GM23338 (cell line): ENCODE measurements around the gene ZNF385B. TPM values are rescaled to one million over a fixed set of nuclear protein-coding genes. Genes with fewer than 3 reads are reported as not detected.

ENCODE experiments used
- ATAC-seq: fragments of 200-7000 bp; cut with Tn5 transposase; 3 replicates; pipeline ENCODE4 v1.9.1; 2020
- DNase-seq: peaks from one replicate; pipeline ENCODE4 v3.0.0-alpha.2; 2015; ENCODE audit warnings: low spot score
- H2AFZ ChIP-seq: fragments of 200-600 bp; sonication (generic); 2 replicates; pipeline ENCODE4 v1.8.0; 2016; ENCODE audit warnings: antibody characterized with exemption, mild to moderate bottlenecking, moderate library complexity
- H3F3A ChIP-seq: fragments of 200-600 bp; sonication (generic); replicated peaks from 2 replicates; pipeline ENCODE4 v1.8.0; 2017; ENCODE audit warnings: antibody characterized with exemption, mixed run types, low read depth
- H3K27ac ChIP-seq: fragments of 200-600 bp; sonication (generic); 2 replicates; pipeline ENCODE4 v1.6.1; 2016; ENCODE audit warnings: low read depth
- H3K27me3 ChIP-seq: fragments of 200-600 bp; sonication (generic); 2 replicates; pipeline ENCODE4 v1.8.0; 2016; ENCODE audit warnings: mild to moderate bottlenecking, mixed run types, moderate library complexity; ENCODE audit not compliant: insufficient read depth
- H3K36me3 ChIP-seq: fragments of 200-600 bp; sonication (generic); 2 replicates; pipeline ENCODE4 v1.8.0; 2016; ENCODE audit warnings: mild to moderate bottlenecking; ENCODE audit not compliant: insufficient read depth
- H3K4me1 ChIP-seq: fragments of 200-600 bp; sonication (generic); 2 replicates; pipeline ENCODE4 v1.8.0; 2016; ENCODE audit warnings: mild to moderate bottlenecking, moderate library complexity; ENCODE audit not compliant: insufficient read depth
- H3K4me2 ChIP-seq: fragments of 200-600 bp; sonication (generic); 2 replicates; pipeline ENCODE4 v1.7.1; 2017; ENCODE audit warnings: mixed run types
- H3K4me3 ChIP-seq: fragments of 200-600 bp; sonication (generic); 2 replicates; pipeline ENCODE4 v1.6.1; 2016; ENCODE audit warnings: mixed run types
- H3K79me2 ChIP-seq: fragments of 200-600 bp; sonication (generic); replicated peaks from 2 replicates; pipeline ENCODE4 v1.8.0; 2017; ENCODE audit warnings: mild to moderate bottlenecking; ENCODE audit not compliant: insufficient read depth
- H3K9me2 ChIP-seq: fragments of 200-600 bp; sonication (generic); 2 replicates; pipeline ENCODE4 v1.8.0; 2017; ENCODE audit not compliant: insufficient read depth
- H4K20me1 ChIP-seq: fragments of 200-600 bp; sonication (generic); replicated peaks from 2 replicates; pipeline ENCODE4 v1.8.0; 2017; ENCODE audit warnings: mild to moderate bottlenecking; ENCODE audit not compliant: insufficient read depth
- H3K27ac Mint-ChIP-seq: 2 replicates; pipeline ENCODE4 v1.8.0; 2020; ENCODE audit warnings: inconsistent platforms, mild to moderate bottlenecking, moderate library complexity, mixed read lengths
- H3K27me3 Mint-ChIP-seq: 3 replicates; pipeline ENCODE4 v1.8.0; 2022; ENCODE audit warnings: low read depth, mild to moderate bottlenecking, moderate library complexity, mixed read lengths, inconsistent platforms; ENCODE audit not compliant: insufficient read depth, poor library complexity
- H3K36me3 Mint-ChIP-seq: 3 replicates; pipeline ENCODE4 v1.8.0; 2021; ENCODE audit warnings: low read depth, mild to moderate bottlenecking, inconsistent platforms, moderate library complexity, mixed read lengths
- H3K4me1 Mint-ChIP-seq: 3 replicates; pipeline ENCODE4 v1.8.0; 2020; ENCODE audit warnings: mild to moderate bottlenecking, inconsistent platforms, mixed read lengths
- H3K4me3 Mint-ChIP-seq: 3 replicates; pipeline ENCODE4 v1.8.0; 2021; ENCODE audit warnings: moderate library complexity, mild to moderate bottlenecking, inconsistent platforms, mixed read lengths
- H3K9me3 Mint-ChIP-seq: 3 replicates; pipeline ENCODE4 v1.8.0; 2020; ENCODE audit warnings: moderate library complexity, mild to moderate bottlenecking, inconsistent platforms, mixed read lengths
- CTCF ChIP-seq, 2 experiments: fragments of 200-600 bp in 1 of 2; sonication (generic) in 1 of 2; conservative IDR thresholded peaks; 2 replicates each; pipeline versions ENCODE4 v1.5.1 to v1.6.1; 2016 to 2017; ENCODE audit warnings: antibody characterized with exemption in 2 of 2, low read depth in 2 of 2, mild to moderate bottlenecking in 2 of 2, moderate library complexity in 1 of 2
- EZH2 ChIP-seq: fragments of 200-600 bp; sonication (generic); IDR thresholded peaks from one replicate; pipeline ENCODE4 v1.8.0; 2017; ENCODE audit warnings: antibody characterized with exemption, mild to moderate bottlenecking, low read depth; ENCODE audit not compliant: unreplicated experiment
- STAT1 ChIP-seq: IDR thresholded peaks from one replicate; pipeline ENCODE4 v1.6.1; 2016; ENCODE audit warnings: antibody characterized with exemption; ENCODE audit not compliant: unreplicated experiment
- ZNF331 ChIP-seq: fragments of 250-450 bp; sonication (Bioruptor Pico); IDR thresholded peaks from 2 replicates; pipeline ENCODE4 v1.5.0; 2020; ENCODE audit warnings: low read depth, mild to moderate bottlenecking, moderate library complexity
- ZNF462 ChIP-seq: fragments of 250-450 bp; sonication (Bioruptor Pico); IDR thresholded peaks from 2 replicates; pipeline ENCODE4 v1.5.0; 2020; ENCODE audit warnings: mild to moderate bottlenecking, moderate library complexity
- polyA plus RNA-seq: library from polyadenylated mRNA; unstranded; fragments of >200 nt; fragmentation: Nextera tagmentation; extraction: Ambion mirVana; gene quantifications from 2 replicates; pipeline ENCODE4 v1.2.1, GENCODE V29; 2016
- total RNA-seq: library from RNA; depleted of rRNA; stranded (reverse); fragments of >200 nt; shearing (Covaris generic); gene quantifications from 2 replicates; pipeline ENCODE4 v1.2.3, GENCODE V29; 2014

The ZNF385B gene
- total and polyA plus RNA-seq, 2 experiments from 2014 or later: 1.5 to 4.6 TPM

DNA sequence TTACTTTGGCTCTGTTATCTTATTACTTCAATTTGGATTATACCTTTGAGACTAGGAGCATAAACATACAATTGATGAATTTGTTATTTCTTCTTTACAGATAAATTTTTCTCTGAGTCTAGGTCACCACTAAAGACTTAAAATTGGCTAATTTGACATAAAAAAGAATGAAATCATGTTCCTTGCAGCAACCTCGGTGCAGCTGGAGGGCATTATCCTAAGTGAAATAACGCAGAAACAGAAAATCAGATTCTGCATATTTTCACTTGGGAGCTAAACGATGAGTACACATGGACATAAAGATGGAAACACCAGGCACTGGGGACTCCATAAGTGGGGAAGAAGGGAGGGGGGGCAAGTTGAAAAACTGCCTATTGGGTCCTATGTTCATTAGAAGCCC is 424.0 kb downstream of the ZNF385B start (continued):
- TF ChIP-seq STAT1 (no peak), ZNF331 (CRISPR knock-in tag) (no peak), CTCF (conservative IDR thresholded peaks at IDR 0.05; ENCODE audit: low read depth in 2 of 2) (no peak)

DNA sequence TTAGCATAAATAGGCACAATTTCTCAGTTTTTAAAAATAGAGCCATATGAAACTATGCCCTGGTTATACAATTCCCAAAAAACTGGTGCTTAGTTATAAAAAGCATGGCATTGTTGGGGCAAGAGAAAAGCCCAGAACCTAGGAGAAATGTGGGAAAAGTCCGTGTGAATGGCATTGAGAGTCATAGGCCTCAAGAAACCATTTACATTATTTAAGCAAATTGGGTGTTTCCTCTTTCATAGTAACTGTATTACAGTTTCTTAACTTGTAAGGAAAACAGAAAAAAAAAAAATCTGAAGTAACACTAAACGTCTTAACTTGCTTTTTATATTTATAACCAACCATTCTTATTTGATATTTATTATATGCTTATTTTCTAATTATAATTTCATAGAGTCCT is 425.8 kb downstream of the ZNF385B start:
- no peak overlapping the region for H3K27ac Mint-ChIP-seq
- no peak for DNase-seq
- no peak overlapping the region for H3K4me3 ChIP-seq
- TF ChIP-seq EZH2 (no peak), ZNF462 (CRISPR knock-in tag) (no peak)
- H4K20me1 ChIP-seq: no peaks in the 10 kb centered on the region
- no peaks in the 10 kb centered on the region for H3F3A ChIP-seq
- peaks cover 18% of the 10 kb centered on the region for H3K4me1 Mint-ChIP-seq
- H3K36me3 ChIP-seq: no peaks in the 10 kb centered on the region
- peaks cover 29% of the 10 kb centered on the region for H3K4me1 ChIP-seq
- 0 out of 2 replicates have a peak overlapping the region, but pooled peaks have one; percentile 0 for H3K4me2 ChIP-seq
- no peaks in the 10 kb centered on the region for H3K79me2 ChIP-seq
- no peak for ATAC-seq
- H3K27me3 Mint-ChIP-seq: no peaks in the 10 kb centered on the region
- H3K36me3 Mint-ChIP-seq: no peaks in the 10 kb centered on the region
- no peaks in the 10 kb centered on the region for H3K27me3 ChIP-seq
- no peaks in the 10 kb centered on the region for H3K9me2 ChIP-seq
- H3K27ac ChIP-seq: no peak overlapping the region
- no peak overlapping the region for H2AFZ ChIP-seq
- H3K9me3 Mint-ChIP-seq: no peaks in the 10 kb centered on the region
- no peak overlapping the region for H3K4me3 Mint-ChIP-seq
